GM18861 (cell line): ENCODE measurements around the gene POU6F2.
A peak's percentile ranks its signal among the peaks of the same experiment; 100 is the strongest.
"Not testable (repeated sequence)": the region's sequence is repeated elsewhere in the genome, so short reads cannot be mapped to it uniquely, and the experiment has no call there.

Source experiments
- ATAC-seq: cut with Tn5 transposase; IDR thresholded peaks from one replicate; pipeline ENCODE4 v1.9.1; 2021; ENCODE audit not compliant: unreplicated experiment

Gene POU6F2

DNA sequence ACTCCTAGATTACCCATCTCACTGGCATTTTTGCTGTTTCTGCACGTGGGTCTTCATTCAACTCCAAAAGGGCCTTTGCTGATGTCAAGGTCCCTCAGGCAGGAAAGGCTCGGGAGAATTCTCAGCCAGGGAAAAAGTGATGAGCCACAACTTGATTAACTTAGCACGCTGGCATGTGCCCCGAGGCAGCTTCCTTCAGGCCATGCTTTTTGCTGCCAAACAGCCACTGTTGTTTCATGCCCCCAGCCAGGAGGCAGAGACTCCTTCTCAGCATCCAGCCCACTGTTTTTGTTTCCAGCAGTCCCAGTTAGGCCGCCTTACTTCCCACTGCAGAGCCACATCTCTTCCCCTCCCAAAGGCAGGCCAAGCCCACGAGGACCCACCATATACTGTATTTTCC, 322.0 kb downstream of the POU6F2 start:
- ATAC-seq: no peak

DNA sequence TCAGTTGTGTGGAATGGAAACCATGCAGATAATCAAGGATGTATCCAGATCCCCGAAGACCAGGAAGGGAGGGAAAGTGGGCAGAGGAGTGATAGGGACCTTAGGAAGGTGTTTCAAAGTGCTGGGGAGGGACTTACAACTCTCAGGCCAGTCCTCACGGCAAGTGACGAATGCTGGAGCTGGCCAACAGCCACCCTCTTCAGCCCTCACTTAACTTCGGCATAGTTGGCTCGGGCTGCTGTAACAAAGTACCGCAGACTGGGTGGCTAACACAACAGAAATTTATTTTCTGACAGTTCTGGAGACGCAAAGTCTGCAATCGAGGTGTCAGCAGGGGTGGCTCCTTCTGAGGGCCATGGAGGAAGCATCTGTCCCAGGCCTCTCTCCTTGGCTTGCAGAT, 322.6 kb downstream of the POU6F2 start:
- no peak for ATAC-seq

DNA sequence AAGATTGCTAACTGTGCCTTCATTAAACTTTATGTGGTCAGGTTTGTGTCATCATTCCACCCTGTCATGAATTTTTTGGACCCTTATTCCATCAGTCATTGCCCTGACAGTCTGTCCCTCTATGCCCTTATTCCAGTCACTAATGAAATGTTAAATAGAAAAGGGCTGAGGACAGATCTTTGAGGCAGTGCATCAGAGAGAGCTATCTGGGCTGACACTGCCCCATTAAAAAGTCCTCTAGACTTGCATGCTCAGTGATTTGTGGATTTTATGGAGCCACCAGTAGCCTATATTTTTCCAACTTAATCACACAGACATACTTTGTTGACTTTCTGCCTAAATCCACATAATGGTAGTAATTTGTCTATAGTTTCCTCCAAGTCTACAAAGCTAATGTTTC, 323.8 kb downstream of the POU6F2 start:
- no peak for ATAC-seq

DNA sequence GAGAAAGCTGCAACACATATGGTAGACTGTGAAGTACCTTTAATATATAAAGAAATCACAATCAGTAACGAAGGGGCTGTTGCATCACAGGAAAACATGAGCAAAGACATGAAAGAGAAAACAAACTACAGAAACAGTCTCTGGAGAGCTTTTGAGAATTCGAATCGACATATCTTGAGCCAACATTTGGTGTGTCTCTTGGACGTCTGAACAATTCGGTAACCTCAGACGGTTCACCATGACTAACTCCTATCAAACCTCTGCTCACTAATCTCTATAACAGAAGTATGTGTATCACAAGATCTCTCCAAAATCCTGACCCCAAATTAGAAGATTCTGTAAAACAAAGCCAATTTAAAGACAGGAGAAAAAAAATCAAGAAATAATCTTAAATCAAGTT, 326.5 kb downstream of the POU6F2 start:
- no peak for ATAC-seq

DNA sequence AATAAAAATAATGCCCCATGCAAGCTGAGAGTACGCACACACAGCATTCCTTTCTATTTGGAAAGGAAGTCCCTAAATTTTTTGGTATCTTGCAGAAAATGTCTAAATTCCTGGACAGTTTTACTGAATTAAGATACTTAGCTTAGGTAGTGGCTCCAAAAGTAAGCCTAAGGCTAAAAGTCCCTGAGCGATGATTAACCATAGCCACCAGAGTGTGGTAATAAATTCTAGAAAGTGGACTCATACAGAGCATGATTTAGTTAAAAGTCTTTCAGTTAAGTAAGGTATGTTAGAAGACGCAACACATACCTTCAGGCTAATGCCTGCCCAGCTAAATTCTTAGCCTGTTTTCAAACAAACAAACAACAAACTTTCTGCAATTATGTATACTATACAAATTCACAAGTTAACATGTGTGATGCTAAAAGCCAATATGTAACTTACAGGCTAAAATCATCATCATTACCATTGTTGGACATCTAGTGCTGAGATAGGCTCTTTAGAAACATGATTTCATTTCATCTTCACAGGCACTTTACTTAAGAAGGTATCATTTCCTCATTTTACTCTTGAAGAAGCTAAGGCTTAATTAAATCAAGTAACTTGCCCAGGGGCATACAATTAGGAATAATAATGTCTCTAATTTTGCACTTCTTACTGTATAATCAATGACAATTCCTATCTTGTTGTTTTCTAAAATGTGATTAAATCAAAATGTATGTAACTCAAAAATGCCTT, 327.1 kb downstream of the POU6F2 start:
- ATAC-seq: peak; percentile 65

DNA sequence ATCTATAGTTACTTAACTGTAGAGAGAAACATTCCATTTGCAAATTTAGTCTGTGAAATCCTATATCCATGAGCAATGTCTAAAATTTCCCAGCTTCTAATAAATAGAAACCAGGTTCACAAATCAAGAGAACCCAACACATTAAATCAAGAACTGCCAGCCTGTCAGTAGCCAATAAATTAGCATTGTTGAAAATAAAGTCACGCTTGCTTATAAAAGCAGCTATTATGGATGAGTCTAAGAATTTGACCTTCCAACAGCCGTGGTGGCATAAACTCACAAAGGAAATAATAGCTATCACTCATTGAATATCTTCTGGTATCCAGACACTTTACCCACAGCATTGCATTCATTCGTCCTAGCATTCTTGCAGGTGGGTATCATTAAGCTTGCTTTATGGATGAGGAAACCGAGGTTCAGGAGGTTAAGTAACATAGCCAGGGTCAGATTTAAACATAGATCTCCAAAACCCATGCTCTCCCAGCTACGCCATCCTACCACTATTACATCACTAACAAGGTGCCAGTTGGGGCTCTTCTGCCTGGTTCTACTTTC, 328.4 kb downstream of the POU6F2 start:
- no peak for ATAC-seq

DNA sequence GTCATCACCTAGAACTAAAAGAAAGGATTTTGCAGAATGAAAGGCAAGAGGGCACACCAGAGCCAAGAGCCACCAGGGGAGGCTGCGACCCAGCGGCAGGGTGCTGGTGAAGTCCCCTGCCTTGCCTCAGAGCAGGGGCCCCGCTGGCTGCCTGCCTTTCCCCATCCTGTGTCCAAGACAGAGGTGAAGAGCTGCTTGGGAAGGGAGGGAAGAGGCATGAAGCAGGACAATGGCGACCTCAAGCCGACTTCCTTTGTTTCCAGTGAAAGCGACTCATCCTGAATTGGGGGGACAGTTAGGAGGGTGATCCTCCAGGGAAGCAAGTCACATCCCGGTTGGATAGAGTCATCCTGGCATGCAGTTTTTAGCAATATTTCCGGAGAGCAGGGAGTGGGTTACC, 333.0 kb downstream of the POU6F2 start:
- no peak for ATAC-seq

DNA sequence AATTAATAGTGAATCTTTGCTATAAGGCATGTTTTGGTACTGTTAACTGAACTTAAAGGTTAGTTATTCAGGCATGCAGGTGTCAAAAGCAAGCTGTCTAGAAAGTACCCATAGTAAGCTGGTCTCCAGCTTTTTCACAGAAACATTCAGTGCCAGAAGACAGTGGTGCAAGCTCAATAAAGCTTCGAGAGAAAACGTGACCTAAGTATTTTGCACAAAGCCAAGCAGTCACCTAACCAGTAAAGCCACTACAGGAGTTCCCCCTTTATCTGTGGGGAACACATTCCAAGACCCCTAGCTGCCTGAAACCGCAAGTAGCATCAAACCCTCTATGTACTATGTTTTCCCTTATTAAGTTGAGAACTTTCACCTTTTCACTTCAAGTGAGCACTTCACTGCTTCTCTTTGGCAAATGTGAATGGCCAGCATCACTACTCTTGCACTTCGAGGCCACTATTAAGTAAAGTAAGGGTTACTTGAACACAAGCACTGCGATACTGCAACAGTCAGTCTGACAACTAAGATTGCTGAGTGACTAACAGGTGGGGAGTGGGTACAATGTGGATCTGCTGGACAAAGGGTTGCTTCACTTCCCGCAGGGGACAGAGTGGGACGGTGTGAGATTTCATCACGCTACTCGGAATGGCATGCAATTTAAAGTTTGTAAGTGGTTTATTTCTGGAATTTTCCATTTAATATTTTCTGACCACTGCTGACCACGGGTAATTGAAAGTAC, 334.7 kb downstream of the POU6F2 start:
- ATAC-seq: no peak

DNA sequence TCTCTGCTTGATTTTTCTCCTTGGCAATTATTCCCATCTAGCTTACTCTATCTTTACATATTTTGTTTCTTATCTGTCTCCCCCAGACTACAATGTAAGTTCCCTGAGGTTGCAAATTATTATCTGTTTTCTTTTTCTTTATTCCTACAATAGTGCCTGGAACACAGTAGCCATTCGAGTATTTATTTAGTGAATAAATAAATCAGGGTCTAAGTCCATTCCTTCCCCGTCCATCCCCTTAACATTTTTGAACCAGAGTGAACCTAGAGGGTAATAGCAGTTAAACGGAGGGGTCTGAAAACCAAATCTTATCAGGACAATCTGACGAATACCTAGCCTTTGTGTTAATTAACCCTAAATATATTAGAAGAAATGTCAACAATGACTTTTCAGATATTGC, 335.7 kb downstream of the POU6F2 start:
- ATAC-seq: no peak

DNA sequence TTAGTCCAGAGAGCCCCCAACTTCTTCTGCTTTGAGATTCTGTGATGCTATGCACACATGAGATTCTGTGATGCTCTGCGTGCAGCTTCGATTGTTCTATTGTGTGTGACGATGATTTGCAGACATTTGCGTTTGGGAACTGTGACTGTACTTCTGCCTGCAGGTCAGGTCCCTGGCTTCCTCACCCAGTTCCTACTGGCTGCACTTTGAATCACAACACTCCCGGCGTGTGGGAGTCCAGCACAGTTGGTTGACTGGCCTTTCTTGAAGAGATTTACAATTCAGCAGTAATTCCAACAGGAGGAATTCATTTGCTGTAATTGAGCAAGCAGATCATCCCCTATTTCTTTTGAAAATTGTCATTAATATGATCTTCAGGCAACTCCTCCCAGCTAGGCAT, 336.3 kb downstream of the POU6F2 start:
- ATAC-seq: no peak

DNA sequence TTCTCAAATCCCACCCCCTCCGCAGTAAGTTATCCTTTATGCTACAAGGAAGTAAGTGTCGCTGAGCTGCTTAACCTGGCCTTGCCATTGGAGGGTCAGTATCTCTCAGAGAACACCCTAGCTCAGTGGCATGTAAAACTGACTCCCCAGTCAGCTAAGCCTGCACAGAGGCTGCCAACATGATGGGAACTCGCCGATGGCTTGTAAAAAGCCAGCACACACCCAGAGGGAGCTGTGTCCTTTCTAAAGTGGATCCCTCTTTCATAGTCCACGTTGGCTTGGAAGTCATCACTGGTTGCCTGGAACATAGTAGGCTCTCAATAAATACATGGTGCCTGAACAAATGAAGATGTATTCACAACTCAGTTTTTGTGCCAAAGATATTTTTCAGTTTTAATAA, 339.4 kb downstream of the POU6F2 start:
- no peak for ATAC-seq

DNA sequence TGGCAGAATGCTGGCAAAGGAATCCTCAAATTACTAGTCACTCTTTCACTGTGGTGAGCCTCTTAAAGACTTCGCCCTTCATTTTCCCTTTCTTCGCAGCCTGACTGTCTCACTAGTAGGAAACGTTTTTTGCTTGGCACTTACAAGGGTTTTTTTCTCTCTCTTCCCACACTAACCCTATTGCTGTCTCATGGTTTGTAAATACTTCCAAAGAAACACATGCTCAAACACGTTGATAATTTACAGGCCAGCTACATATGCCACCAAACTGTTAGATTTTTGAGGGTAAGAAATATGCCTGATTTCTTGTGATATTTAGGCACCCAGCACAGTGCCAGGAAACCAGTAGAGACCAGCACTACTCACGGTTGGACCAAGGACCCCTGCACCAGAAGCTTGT, 340.2 kb downstream of the POU6F2 start:
- ATAC-seq: no peak

DNA sequence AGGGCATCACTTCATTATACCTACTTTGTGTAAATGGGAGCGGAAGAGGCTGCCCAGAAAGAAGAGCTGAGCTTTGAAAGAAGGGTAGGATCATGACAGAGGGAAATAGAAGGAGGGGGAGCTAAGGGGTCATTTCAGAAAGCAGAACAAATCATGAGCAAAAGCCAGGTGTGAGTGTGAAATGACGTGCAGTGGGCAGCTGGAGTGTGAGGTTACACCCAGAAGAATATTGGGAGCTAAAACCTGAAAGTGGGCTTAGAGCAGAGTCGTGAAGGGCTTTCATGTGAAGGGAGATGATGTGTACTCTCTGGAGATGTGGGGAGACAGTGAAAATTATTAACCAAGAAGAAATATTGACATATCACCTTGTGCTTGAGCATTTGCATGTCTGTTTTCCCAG, 343.5 kb downstream of the POU6F2 start:
- ATAC-seq: no peak

DNA sequence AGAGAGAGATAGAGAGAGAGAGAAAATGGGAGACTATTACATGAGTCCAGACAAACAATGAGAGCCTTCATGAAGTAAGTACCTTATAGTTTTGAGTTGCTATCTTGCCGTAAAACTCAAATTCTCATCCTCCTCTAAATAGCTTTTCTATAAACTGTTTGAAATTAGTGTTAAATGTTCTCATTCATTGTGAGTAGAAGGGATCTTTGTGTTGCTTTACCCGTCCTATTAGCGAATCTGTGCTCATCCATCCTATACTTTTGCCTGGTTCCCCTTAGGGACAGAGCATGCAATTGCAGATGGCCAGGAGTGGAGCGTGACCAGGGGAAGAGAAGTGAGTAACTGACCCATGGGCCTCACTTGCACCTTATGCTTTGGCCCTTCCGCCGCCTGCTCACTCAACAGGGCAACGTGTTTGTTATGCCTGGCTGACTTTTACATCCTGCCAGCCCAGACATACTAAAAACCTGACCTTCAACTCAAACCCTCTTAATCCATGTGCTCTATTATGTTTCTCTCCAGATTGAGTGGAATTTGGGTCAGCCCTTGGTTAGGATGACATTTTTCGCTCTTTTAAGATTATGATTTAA, 344.3 kb downstream of the POU6F2 start:
- ATAC-seq: no peak

DNA sequence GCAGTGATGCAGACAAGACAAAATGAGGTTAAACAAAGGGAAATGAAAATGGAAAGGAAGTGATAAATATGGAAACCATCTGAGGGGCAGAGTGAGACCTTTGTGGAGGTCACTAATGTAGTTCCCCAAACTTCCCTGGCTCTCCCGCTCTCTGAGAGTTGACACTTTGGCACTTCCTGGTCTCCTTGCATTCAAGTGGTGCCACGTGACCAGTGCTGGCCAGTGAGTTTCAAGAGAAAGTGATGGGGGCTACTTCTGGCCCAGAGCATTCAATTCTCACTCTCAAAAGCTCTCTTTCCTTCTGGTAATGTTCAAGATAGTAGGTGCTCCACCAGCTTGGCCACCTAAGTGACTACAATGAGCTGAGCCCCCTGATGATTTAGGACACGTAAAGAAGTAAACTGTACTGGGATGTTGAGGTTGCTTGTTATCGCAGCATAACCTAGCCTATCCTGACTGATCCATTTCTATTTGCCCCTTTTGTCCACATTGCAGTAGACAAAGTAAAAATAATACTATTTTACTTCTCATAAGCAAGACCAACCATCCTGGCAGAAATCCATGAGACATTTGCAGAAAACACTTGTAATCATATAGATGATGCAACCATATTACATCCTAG, 346.5 kb downstream of the POU6F2 start:
- no peak for ATAC-seq

DNA sequence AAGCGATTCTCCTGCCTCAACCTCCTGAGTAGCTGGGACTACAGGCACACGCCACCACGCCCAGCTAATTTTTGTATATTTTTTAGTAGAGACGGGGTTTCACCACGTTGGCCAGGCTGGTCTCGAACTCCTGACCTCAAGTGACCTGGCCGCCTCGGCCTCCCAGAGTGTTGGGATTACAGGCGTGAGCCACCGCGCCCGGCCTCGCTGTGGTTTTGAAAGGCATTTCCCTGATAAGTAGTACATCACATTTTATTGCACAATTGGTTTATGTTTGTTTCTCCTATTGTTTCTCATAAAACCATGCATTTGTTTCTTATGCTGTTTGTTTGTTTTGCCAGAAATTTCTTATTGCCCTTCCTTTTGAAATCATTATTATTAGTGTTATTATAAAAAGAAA, 353.9 kb downstream of the POU6F2 start:
- ATAC-seq: not testable (repeated sequence)

DNA sequence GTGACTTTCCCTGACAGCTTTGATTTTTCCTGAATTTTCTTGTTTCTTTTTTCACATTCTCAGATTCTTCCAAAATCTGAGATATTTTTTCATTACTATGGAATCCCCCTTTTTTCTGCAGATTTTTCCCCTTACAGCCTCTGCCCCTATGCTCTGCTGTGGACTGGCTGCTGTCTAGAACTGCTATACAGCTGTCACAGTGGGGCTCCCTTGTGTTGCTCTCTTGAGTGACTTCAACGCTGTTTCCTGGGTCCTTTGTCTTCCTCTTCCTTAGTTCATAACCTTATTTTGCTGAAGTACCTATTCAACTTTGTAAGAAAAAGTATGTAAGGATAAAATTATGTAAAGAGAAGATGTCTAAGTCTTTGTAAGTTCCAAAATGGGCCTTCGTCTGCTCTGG, 354.4 kb downstream of the POU6F2 start:
- ATAC-seq: no peak

DNA sequence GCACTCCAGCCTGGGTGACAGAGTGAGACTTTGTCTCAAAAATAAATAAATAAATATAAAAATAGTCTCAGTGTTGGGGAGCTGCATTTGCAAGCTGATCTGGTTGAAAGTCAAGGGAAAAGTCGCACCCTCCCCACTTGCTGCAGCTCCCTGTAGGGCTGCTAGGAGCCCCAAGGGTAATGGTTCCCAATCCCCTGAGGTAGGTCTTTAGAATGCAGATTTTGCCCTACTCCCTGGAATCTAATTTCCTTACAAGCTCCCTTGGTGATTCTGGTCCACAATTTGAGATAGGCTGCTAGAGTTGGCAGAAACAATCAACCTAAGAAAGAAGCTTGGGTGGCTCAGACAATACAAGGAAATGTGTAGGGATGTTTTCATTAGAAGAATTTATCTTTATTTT, 356.0 kb downstream of the POU6F2 start:
- no peak for ATAC-seq

DNA sequence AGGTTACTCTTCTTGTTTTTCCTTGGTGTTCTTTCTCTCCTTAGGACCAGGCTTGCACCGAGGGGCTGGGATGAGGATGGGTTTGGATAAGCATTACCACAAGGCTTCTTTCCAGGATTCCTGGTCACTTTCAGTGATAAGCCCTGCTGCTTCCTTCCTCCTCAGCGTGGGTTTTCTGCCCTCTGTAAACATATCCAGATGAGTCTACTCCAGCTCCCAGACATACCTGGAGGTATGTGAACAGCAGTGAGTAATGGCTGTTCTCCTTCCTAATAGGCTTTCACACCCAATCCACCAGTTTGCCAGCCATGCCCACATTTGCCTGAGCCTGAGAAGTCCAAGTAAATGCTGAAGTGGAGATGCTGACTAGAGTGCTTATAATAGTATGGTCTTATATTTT, 358.7 kb downstream of the POU6F2 start:
- ATAC-seq: no peak

DNA sequence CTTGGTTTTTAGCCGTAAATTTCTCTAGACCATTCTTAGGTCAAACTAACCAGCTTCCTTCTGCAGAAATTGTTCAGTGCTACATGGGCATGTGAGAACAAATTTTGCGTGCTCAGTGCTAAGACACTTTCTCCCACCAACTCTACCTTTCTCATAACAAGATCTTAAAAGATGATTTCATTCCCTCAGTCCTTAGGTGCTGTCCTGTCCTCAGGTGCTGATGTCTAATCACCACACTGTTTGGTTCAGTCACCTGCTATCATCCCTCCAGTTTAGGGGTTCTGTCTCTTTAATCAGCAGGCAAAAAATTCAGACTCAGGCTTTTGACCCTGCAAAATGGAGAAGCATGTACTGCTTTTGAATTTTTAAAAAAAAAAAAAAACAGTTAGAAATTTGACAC, 361.0 kb downstream of the POU6F2 start:
- no peak for ATAC-seq

DNA sequence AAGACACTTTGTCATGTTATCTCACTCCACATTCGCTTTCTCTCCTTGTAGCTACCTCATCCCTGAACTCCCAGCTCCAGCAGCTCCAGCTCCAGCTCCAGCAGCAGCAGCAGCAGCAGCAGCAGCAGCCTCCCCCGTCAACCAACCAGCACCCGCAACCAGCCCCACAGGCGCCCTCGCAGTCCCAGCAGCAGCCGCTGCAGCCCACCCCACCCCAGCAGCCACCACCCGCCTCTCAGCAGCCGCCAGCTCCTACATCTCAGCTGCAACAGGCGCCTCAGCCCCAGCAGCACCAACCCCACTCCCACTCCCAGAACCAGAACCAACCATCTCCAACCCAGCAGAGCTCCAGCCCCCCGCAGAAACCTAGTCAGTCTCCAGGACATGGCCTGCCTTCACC, 361.9 kb downstream of the POU6F2 start:
- ATAC-seq: no peak

DNA sequence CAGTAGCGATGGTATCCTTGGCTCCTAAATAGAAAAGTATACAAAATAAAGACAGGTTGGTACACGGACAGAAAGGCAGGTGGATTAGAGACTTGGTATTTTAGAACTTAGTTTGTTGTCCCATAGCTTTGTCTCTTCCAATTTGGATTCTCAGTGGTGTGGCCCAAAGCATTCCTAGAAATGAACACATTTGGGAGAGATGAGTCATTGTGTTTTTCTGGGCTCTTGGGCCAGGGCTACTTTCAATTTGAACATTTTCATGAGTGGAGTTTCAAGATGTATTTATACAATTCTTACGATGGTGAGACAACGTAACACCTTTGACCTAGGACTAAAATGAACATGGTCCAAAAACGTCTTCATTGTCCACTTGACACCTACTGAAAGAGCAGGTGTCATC, 363.4 kb downstream of the POU6F2 start:
- no peak for ATAC-seq
